Fibroblast of villous mesenchyme (primary cell): Measurements from ENCODE around the gene AGR2. TPM values are rescaled to one million over a fixed set of nuclear protein-coding genes. Genes with fewer than 3 reads are reported as not detected.

Experiments
- DNase-seq: peaks from one replicate; pipeline ENCODE4 v3.0.0-alpha.2; 2010; ENCODE audit warnings: low read depth
- H3K4me3 ChIP-seq: 2 replicates; pipeline ENCODE4 v1.5.1; 2011; ENCODE audit warnings: low read depth, mild to moderate bottlenecking, low read length
- total RNA-seq: library from RNA; depleted of rRNA; stranded (reverse); fragments of >200 nt; gene quantifications from 2 replicates; pipeline ENCODE4 v1.2.3, GENCODE V29; 2012
- TF ChIP-seq, protein P1 (sequence below): IDR thresholded peaks from 2 replicates; pipeline ENCODE4 v1.5.1; 2012; ENCODE audit warnings: low read depth, mild to moderate bottlenecking, low read length; ENCODE audit not compliant: insufficient read depth

AGR2 gene
- total RNA-seq, 1 donor, result not detected

DNA sequence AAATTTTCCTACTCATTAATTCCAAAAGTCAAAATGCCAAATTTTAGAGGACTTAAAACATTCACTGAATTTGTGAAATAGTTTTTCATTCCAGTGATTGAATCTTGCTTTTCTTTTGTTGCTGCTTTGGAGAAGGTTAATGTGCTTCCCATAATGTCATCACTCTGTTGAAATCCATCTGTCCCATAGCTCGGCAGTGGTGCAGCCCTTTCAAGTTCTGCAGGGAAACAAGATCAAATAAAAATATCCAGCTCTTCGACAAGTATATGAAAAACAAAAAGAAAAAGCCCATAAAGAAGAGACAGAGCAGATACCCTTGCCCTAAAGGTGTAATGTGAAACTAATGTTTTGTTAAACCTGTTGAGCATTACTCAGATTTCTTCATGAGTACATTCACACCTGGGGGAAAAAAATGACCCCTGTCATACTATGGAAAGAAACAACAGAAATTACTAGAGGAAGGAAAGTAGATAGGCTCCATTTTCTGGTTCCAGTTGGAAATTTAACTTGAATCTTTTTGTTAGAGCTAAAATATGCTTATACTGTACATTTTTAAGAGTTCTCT is 41.9 kb upstream of the AGR2 start:
- H3K4me3 ChIP-seq, result no peak overlapping the region
- peak; percentile 41 for DNase-seq
- TF ChIP-seq, protein P1, sequence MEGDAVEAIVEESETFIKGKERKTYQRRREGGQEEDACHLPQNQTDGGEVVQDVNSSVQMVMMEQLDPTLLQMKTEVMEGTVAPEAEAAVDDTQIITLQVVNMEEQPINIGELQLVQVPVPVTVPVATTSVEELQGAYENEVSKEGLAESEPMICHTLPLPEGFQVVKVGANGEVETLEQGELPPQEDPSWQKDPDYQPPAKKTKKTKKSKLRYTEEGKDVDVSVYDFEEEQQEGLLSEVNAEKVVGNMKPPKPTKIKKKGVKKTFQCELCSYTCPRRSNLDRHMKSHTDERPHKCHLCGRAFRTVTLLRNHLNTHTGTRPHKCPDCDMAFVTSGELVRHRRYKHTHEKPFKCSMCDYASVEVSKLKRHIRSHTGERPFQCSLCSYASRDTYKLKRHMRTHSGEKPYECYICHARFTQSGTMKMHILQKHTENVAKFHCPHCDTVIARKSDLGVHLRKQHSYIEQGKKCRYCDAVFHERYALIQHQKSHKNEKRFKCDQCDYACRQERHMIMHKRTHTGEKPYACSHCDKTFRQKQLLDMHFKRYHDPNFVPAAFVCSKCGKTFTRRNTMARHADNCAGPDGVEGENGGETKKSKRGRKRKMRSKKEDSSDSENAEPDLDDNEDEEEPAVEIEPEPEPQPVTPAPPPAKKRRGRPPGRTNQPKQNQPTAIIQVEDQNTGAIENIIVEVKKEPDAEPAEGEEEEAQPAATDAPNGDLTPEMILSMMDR, result no peak

DNA sequence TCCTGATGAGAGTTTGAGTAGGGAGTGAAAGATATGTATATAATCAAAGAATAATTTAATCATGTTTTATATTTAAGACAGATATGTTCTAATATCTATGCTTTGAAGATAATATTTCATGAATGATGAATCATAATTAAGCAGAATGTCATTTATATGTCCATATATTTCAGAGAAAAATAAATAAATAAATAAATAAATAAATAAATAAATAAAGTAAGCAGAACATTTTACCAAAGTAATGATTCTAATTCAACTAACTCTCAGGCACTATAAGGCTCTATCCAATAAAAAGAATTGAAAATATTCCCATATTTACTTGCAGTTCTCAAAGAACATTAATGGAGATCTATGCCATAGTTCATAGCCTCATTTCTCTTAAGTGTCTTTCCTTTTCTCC is 40.9 kb upstream of the AGR2 start:
- no peak overlapping the region for H3K4me3 ChIP-seq
- no peak for DNase-seq
- TF ChIP-seq, protein P1, result no peak

DNA sequence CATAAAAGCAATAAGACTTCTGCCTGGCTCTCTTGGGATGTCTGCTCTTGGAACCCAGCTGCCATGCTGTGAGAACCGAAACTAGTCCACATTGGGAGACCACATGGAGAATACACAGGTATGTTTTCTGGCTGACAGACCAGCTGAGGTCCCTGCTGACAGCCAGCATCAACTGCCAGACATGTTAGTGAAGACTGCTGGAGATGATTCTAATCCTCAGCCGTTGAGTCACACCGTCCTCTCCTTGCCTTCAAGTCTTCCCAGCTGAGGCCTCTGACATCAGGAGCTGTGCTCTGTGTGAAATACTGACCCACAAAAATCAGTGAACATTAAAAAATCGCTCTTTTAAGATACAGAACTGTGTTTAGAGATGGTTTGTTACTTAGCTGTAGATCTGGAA is 36.9 kb upstream of the AGR2 start:
- peak; percentile 22 for DNase-seq
- TF ChIP-seq, protein P1, result no peak
- no peak overlapping the region for H3K4me3 ChIP-seq

DNA sequence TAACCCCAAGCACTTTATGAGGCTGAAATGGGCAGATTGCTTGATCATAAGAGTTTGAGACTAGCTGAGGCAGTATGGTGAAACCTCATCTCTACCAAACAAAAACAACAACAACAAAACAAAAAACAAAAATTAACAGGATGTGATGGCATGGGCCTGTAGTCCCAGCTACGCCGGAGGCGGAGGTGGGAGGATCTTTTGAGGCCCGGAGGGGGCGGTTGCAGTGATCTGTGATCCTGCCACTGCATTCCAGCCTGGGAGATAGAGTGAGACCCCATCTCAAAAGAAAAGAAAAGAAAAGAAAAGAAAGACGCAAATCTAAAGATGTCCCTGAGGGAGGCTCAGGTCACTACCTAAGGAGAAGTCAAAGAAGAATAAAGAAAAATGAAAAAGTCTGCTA is 35.3 kb upstream of the AGR2 start:
- peak; percentile 11 for DNase-seq
- TF ChIP-seq, protein P1, result no peak
- no peak overlapping the region for H3K4me3 ChIP-seq

DNA sequence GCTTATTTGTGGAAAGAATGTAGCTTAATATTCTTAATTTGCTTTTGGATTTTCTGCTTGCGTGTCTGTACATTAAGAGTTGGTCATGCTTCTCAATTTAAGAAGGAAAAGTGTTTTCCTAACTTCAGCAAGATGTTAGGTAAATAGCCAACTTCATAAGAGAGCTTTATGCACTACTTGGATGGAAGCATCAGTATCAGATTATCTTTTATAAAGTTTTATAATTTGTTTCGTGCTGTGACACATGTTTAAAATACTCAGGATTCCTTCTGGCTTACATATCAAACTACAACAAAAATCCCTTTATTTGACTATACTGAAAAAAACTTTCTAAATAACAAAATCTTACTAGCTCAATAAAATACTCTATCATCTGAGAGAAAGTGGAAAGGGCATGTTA is 34.8 kb upstream of the AGR2 start:
- peak; percentile 14 for DNase-seq
- no peak overlapping the region for H3K4me3 ChIP-seq
- TF ChIP-seq, protein P1, result no peak

DNA sequence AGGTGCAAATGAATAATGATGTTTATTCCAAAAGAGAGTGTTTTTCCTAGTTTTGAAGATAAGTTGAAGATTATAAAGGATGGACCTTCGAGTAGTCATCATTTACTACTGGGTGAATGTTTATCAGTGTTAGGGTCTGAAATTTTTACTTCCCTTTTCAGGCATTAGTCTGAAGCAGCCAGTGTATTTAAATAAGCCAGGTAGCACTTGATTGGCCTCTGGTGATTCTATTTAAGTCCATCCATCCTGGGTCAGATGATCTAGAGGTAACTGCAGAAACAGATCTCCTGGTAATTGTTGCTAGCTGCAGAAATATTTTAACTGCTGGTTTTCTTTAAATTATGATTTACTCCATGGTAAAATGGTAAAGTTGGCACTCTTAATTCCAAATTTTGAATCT is 34.1 kb upstream of the AGR2 start:
- TF ChIP-seq, protein P1, result no peak
- no peak overlapping the region for H3K4me3 ChIP-seq
- DNase-seq, result no peak

DNA sequence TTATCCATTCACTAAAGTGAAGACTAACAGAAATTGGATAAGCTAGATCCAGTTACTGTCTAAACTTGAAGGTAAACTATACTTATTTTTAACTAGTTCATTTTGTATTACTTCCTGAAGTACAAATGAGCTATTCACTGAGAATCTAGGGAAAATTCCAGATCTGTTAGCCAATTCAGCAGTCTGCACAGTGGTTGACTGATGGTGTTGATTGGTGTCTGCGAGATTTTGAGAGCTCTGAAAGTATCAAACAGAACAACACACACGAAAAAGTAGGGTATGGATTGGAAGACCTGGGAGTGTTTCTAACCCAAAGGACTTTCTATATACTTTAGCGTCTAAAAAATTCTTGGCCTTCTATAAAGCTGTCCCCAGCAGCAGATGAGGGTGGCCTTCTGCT is 33.6 kb upstream of the AGR2 start:
- no peak overlapping the region for H3K4me3 ChIP-seq
- DNase-seq, result no peak
- TF ChIP-seq, protein P1, result no peak
